Measurements from ENCODE around the gene RAB9A. TPM values are rescaled to one million over a fixed set of nuclear protein-coding genes. Genes with fewer than 3 reads are reported as not detected.

The RAB9A gene
- total and polyA plus RNA-seq, 2 of the 8 experiments (the other 6 are each of a cell fraction or from before 2014, with no cell fraction given) = 21.8 to 34.0 TPM

- DNase-seq (ENCODE audit: low read depth in 1 of 2, low spot score in 2 of 2) = no peak
- POLR2A ChIA-PET (ENCODE audit: partially characterized antibody) = interaction anchor here (1.5 kb wide), 1 partner anchor 52 kb away, joined by 3 read pairs; no protein-coding TSS in a partner anchor
- peaks cover 0 to 14% of the 10 kb centered on the region in 2 experiments for H4K20me1 ChIP-seq (replicated peaks in 1 of 2; ENCODE audit: control insufficient read depth in 1 of 2, insufficient read depth in 2 of 2, low read length in 2 of 2)
- TF ChIP-seq SP1 (IDR thresholded peaks at IDR 0.05; ENCODE audit: low read depth, low read length) (no peak), CTCF (IDR thresholded peaks at IDR 0.05; ENCODE audit: control extremely low read depth in 1 of 3, insufficient read depth in 1 of 3, low read depth in 1 of 3, low read length in 3 of 3) (no peak), CBX8 (IDR thresholded peaks at IDR 0.05; ENCODE audit: borderline replicate concordance, low read depth, low read length) (no peak), SIN3A (conservative IDR thresholded peaks at IDR 0.05 in 1 of 2, IDR thresholded peaks at IDR 0.05 in 1 of 2; ENCODE audit: low read depth in 1 of 2, low read length in 2 of 2) (no peak), SAP30 (IDR thresholded peaks at IDR 0.05; ENCODE audit: insufficient read depth, insufficient replicate concordance, low read length) (no peak), CREB1 (IDR thresholded peaks at IDR 0.05) (no peak), BACH1 (IDR thresholded peaks at IDR 0.05; ENCODE audit: low read length) (no peak), CHD2 (IDR thresholded peaks at IDR 0.05; ENCODE audit: low read length) (no peak), RAD21 (IDR thresholded peaks at IDR 0.05 in 1 of 2, conservative IDR thresholded peaks at IDR 0.05 in 1 of 2; ENCODE audit: low read depth in 2 of 2, low read length in 2 of 2) (no peak), MAX (IDR thresholded peaks at IDR 0.05) (no peak)
These were observed 5.4 kb downstream of the RAB9A start for GRCh38 chrX:13694359-13694758.

More at GRCh38 chrX:13694359-13694758, 5.4 kb downstream of the RAB9A start:
- H3K79me1 ChIP-seq (ENCODE audit: low read depth, low read length) = no peaks in the 10 kb centered on the region; the same call in 1 of the 2 replicates
- no peak overlapping the region for H2AFZ ChIP-seq (ENCODE audit: low read length)
- no peak overlapping the region for H2BK20ac ChIP-seq (ENCODE audit: low read length)
- no peak overlapping the region for H2BK12ac ChIP-seq (ENCODE audit: low read depth, low read length)
- no peak overlapping the region for H3K27ac ChIP-seq (ENCODE audit: low read depth, low read length)
- no peak overlapping the region for H3K18ac ChIP-seq (ENCODE audit: extremely low read depth, low read length)
- no peaks in the 10 kb centered on the region; a peak in 1 of 8 replicates for H3K36me3 ChIP-seq (ENCODE audit: control insufficient read depth in 2 of 4, insufficient read depth in 4 of 4, low read length in 3 of 4)
- no peaks in the 10 kb centered on the region for H3K27me3 ChIP-seq (replicated peaks in 1 of 4; ENCODE audit: control insufficient read depth in 3 of 4, extremely low read depth in 1 of 4, insufficient read depth in 3 of 4, low read length in 3 of 4)
- CTCF ChIA-PET (ENCODE audit: partially characterized antibody) = no interaction called here
- H3K4me1 ChIP-seq (replicated peaks in 1 of 4; ENCODE audit: control insufficient read depth in 3 of 4, insufficient read depth in 4 of 4, low read length in 3 of 4) = peaks cover 0 to 7% (median 3%) of the 10 kb centered on the region in 4 experiments; a peak in 4 of 7 replicates
- H3K79me2 ChIP-seq (ENCODE audit: control insufficient read depth in 1 of 2, insufficient read depth in 2 of 2, low read length in 2 of 2) = peaks cover 4 to 96% of the 10 kb centered on the region in 2 experiments
- H3K9me3 ChIP-seq (ENCODE audit: insufficient read depth in 2 of 2, low read depth in 1 of 2, low read length in 1 of 2) = no peaks in the 10 kb centered on the region
- H4K5ac ChIP-seq (ENCODE audit: insufficient read length, low read depth, low read length) = no peak overlapping the region
- H2AK5ac ChIP-seq (ENCODE audit: low read depth, low read length) = no peak overlapping the region
- H3K14ac ChIP-seq (ENCODE audit: insufficient read length) = no peak overlapping the region
- H2BK15ac ChIP-seq (ENCODE audit: low read length) = no peak overlapping the region
- peaks cover 3% of the 10 kb centered on the region; the same call in 1 of the 2 replicates for H3K23me2 ChIP-seq (ENCODE audit: low read depth, low read length)
- WGBS, 2 experiments (ENCODE audit: extremely low coverage in 1 of 2, insufficient coverage in 1 of 2, insufficient read length in 1 of 2, insufficient replicate concordance in 2 of 2, low coverage in 1 of 2, low lambda C conversion rate in 2 of 2, missing lambda C conversion rate in 1 of 2) = 86% methylated on average over 2 of the region's 2 CpGs; no CpG with 5 or more reads in 1 of the 2 experiments
- no peak overlapping the region for H3K4me3 ChIP-seq (ENCODE audit: extremely low read depth in 1 of 4, insufficient read depth in 2 of 4, low read depth in 3 of 4, low read length in 4 of 4)
- H4K91ac ChIP-seq (replicated peaks; ENCODE audit: insufficient read length, low read length) = no peak overlapping the region
- no peak overlapping the region for H3K4ac ChIP-seq (replicated peaks; ENCODE audit: insufficient read length, low read depth, low read length)
- FAIRE-seq = no peak
- no peak overlapping the region for H3K4me2 ChIP-seq (ENCODE audit: insufficient read depth in 1 of 2, low read depth in 2 of 2, low read length in 2 of 2)
- H3K23ac ChIP-seq (ENCODE audit: insufficient read length) = no peak overlapping the region
- no peak overlapping the region for H3K56ac ChIP-seq (replicated peaks; ENCODE audit: insufficient read length, low read depth, low read length)
- H4K8ac ChIP-seq (ENCODE audit: extremely low read depth, insufficient read depth, low read length) = no peak overlapping the region
- no peak overlapping the region for H3K9ac ChIP-seq (replicated peaks in 1 of 4; ENCODE audit: extremely low read depth in 1 of 4, low read depth in 3 of 4, low read length in 3 of 4)
- H2BK120ac ChIP-seq (replicated peaks; ENCODE audit: low read depth, low read length) = no peak overlapping the region
- no peak overlapping the region for H2BK5ac ChIP-seq (ENCODE audit: low read depth, low read length)

All from H1 (cell line).